Suppressor macrophage treated with lipopolysaccharide for 1 hour (primary cell): Measurements from ENCODE around the gene UBAP1L.
A peak's percentile ranks its signal among the peaks of the same experiment; 100 is the strongest.
"Not testable (repeated sequence)": the region's sequence is repeated elsewhere in the genome, so short reads cannot be mapped to it uniquely, and the experiment has no call there.

ENCODE experiments used
- DNase-seq, 3 donors: peaks; one replicate each; pipeline ENCODE4 v3.0.0-alpha.2; 2020 to 2022

Gene UBAP1L

GRCh38 chr15:65099336-65099735, 15.7 kb downstream of the UBAP1L start:
- DNase-seq, result no peak

GRCh38 chr15:65097651-65098263, 17.2 kb downstream of the UBAP1L start:
- DNase-seq, result no peak

GRCh38 chr15:65096481-65097385, 18.3 kb downstream of the UBAP1L start:
- DNase-seq, result no peak

GRCh38 chr15:65095747-65096104, 19.3 kb downstream of the UBAP1L start:
- no peak for DNase-seq

GRCh38 chr15:65095011-65095746, 19.8 kb downstream of the UBAP1L start:
- DNase-seq, result no peak

- no peak for DNase-seq
These were observed 20.6 kb downstream of the UBAP1L start for GRCh38 chr15:65094294-65094995.

GRCh38 chr15:65093793-65094170, 21.2 kb downstream of the UBAP1L start:
- DNase-seq, result not testable (repeated sequence)

- DNase-seq, result no peak
These were observed 21.8 kb downstream of the UBAP1L start for GRCh38 chr15:65092911-65093792.

GRCh38 chr15:65091946-65092770, 22.8 kb downstream of the UBAP1L start:
- no peak for DNase-seq

- DNase-seq, result no peak
These were observed 25.7 kb downstream of the UBAP1L start for GRCh38 chr15:65089206-65089824.

- DNase-seq, result no peak
These were observed 26.4 kb downstream of the UBAP1L start for GRCh38 chr15:65088643-65089021.

GRCh38 chr15:65087873-65088642, 26.9 kb downstream of the UBAP1L start:
- DNase-seq, result no peak

GRCh38 chr15:65087411-65087810, 27.6 kb downstream of the UBAP1L start:
- no peak for DNase-seq

- DNase-seq, result no peak
These were observed 28.3 kb downstream of the UBAP1L start for GRCh38 chr15:65086680-65087111.

- DNase-seq, result peak in 2 of 3 donors; percentile 22 to 32
These were observed 28.9 kb downstream of the UBAP1L start for GRCh38 chr15:65085990-65086679.

- DNase-seq, result no peak
These were observed 29.7 kb downstream of the UBAP1L start for GRCh38 chr15:65085207-65085753.

GRCh38 chr15:65084500-65085206, 30.3 kb downstream of the UBAP1L start:
- DNase-seq, result no peak

- no peak for DNase-seq
These were observed 31.7 kb downstream of the UBAP1L start for GRCh38 chr15:65083262-65083701.
